Tibial nerve (tissue), 4 donors: Measurements from ENCODE around the gene TMSB10.

Source experiments
- CTCF ChIP-seq, 5 experiments: fragments of 200-600 bp in 3 of 5; fragments of 450-650 bp in 2 of 5; sonication (generic) in 3 of 5; IDR thresholded peaks; one replicate each; pipeline ENCODE4 v1.5.1; 2016 to 2019; ENCODE audit warnings: antibody characterized with exemption in 5 of 5, mild to moderate bottlenecking in 3 of 5, moderate library complexity in 2 of 5
- EP300 ChIP-seq, 2 donors: sonication (generic); formaldehyde crosslinking; IDR thresholded peaks; one replicate each; pipeline ENCODE4 v1.6.1; 2017; ENCODE audit warnings: antibody characterized with exemption in 2 of 2, mild to moderate bottlenecking in 1 of 2

- TF ChIP-seq CTCF (IDR thresholded peaks at IDR 0.05), result no peak
- no peak for TF ChIP-seq EP300 (IDR thresholded peaks at IDR 0.05)
These were observed 17.6 kb downstream of the TMSB10 start for GRCh38 chr2:84923009-84923408.
